AG04449 (cell line): ENCODE measurements around the gene RASIP1.
A peak's percentile ranks its signal among the peaks of the same experiment; 100 is the strongest.

Experiments used
- CTCF ChIA-PET: fragments of 350-600 bp; formaldehyde crosslinking; extraction: SDS; loops from one replicate; lab custom pipeline; 2021; ENCODE audit warnings: antibody characterized with exemption; lab: Yijun Ruan, JAX
- POLR2A ChIA-PET: fragments of 400-600, 350-600 bp; formaldehyde crosslinking; extraction: SDS; loops from one replicate; lab custom pipeline; 2020; ENCODE audit warnings: antibody characterized with exemption, inconsistent platforms; lab: Yijun Ruan, JAX
- DNase-seq: peaks from one replicate; pipeline ENCODE4 v3.0.0-alpha.2; 2010; ENCODE audit warnings: low read depth, low spot score
- H3K4me3 ChIP-seq: 2 replicates; pipeline ENCODE4 v1.5.1; 2011; ENCODE audit warnings: low read depth, mild to moderate bottlenecking, control low read depth, low read length
- CTCF ChIP-seq: IDR thresholded peaks from one replicate; pipeline ENCODE4 v1.5.1; 2011; ENCODE audit warnings: mild to moderate bottlenecking, moderate library complexity, low read length, control low read depth, inconsistent platforms; ENCODE audit not compliant: insufficient read depth; ENCODE audit errors: missing control alignments

Gene RASIP1

GRCh38 chr19:48777720-48778119 lies 37.3 kb upstream of the RASIP1 start:
- no peak for TF ChIP-seq CTCF
- POLR2A ChIA-PET, result no interaction called here
- no peak for DNase-seq
- H3K4me3 ChIP-seq, result no peak overlapping the region
- CTCF ChIA-PET, result interaction anchor here (1.0 to 23.0 kb wide), 4 partner anchors 10 to 215 kb away, joined by 3 to 737 read pairs (median 11); partner anchors contain the start of gene HSD17B14

GRCh38 chr19:48777139-48777538 lies 36.7 kb upstream of the RASIP1 start:
- no peak overlapping the region for H3K4me3 ChIP-seq
- no peak for TF ChIP-seq CTCF
- CTCF ChIA-PET, result interaction anchor here (1.0 to 3.8 kb wide), 2 partner anchors 11 to 187 kb away, joined by 3 to 19 read pairs; no protein-coding TSS in a partner anchor
- POLR2A ChIA-PET, result interaction anchor here (0.6 kb wide), 1 partner anchor 56 kb away, joined by 3 read pairs; no protein-coding TSS in a partner anchor
- DNase-seq, result no peak

GRCh38 chr19:48772503-48772953 lies 32.1 kb upstream of the RASIP1 start:
- H3K4me3 ChIP-seq, result no peak overlapping the region
- ChIA-PET CTCF (interaction anchor here (1.6 to 1.9 kb wide), 2 partner anchors 15 to 70 kb away, joined by 5 to 6 read pairs; no protein-coding TSS in a partner anchor), POLR2A (no interaction called here)
- TF ChIP-seq CTCF, result no peak
- no peak for DNase-seq

GRCh38 chr19:48770734-48771472 lies 30.5 kb upstream of the RASIP1 start:
- ChIA-PET CTCF (interaction anchor here (0.7 to 1.4 kb wide), 2 partner anchors 15 to 72 kb away, joined by 3 to 4 read pairs; no protein-coding TSS in a partner anchor), POLR2A (interaction anchor here (0.6 kb wide), 1 partner anchor 17 kb away, joined by 3 read pairs; no protein-coding TSS in a partner anchor)
- TF ChIP-seq CTCF, result no peak
- no peak overlapping the region for H3K4me3 ChIP-seq
- DNase-seq, result no peak

- DNase-seq, result peak; percentile 83
- H3K4me3 ChIP-seq, result no peak overlapping the region
- CTCF ChIA-PET, result interaction anchor here (0.7 to 1.7 kb wide), 4 partner anchors 14 to 72 kb away, joined by 3 to 8 read pairs (median 4); no protein-coding TSS in a partner anchor
- POLR2A ChIA-PET, result interaction anchor here (0.6 to 0.7 kb wide), 2 partner anchors 18 to 56 kb away, joined by 3 read pairs; no protein-coding TSS in a partner anchor
- TF ChIP-seq CTCF, result no peak
Measured at GRCh38 chr19:48770266-48770665, 29.9 kb upstream of the RASIP1 start.
